Stimulated activated CD4-positive, alpha-beta T cell treated with anti-CD3 and anti-CD28 coated beads, Interleukin-4, amount 100 ng/mL, for 48 hours (primary cell): ENCODE results near the gene POLR2I.
A peak's percentile ranks its signal among the peaks of the same experiment; 100 is the strongest.

Source experiments
- DNase-seq, 2 donors: peaks; one replicate each; pipeline ENCODE4 v3.0.0-alpha.2; 2020; ENCODE audit warnings: low read depth in 2 of 2

Gene POLR2I

GRCh38 chr19:36114721-36115452 lies at the start of gene POLR2I:
TSS of gene POLR2I (minus strand) at chr19:36114875. CDS start at chr19:36114856, 19 bp downstream.
- DNase-seq, result peak; percentile 98

GRCh38 chr19:36163813-36164212 lies 49.1 kb upstream of the POLR2I start:
- no peak for DNase-seq

GRCh38 chr19:36160821-36161596 lies 46.3 kb upstream of the POLR2I start:
- DNase-seq, result no peak

- no peak for DNase-seq
Measured at GRCh38 chr19:36153126-36153525, 38.5 kb upstream of the POLR2I start.

GRCh38 chr19:36152352-36153091 lies 37.8 kb upstream of the POLR2I start, which contains the start of gene COX7A1:
TSS of gene COX7A1 (minus strand) at chr19:36152447. CDS start at chr19:36152407, 40 bp downstream.
- DNase-seq, result no peak

- no peak for DNase-seq
Measured at GRCh38 chr19:36152019-36152351, 37.3 kb upstream of the POLR2I start.

- DNase-seq, result no peak
Measured at GRCh38 chr19:36151144-36152018, 36.7 kb upstream of the POLR2I start.

GRCh38 chr19:36150586-36150985 lies 35.9 kb upstream of the POLR2I start:
- DNase-seq, result no peak

GRCh38 chr19:36149673-36150406 lies 35.2 kb upstream of the POLR2I start:
- no peak for DNase-seq

- no peak for DNase-seq
Measured at GRCh38 chr19:36144624-36145023, 29.9 kb upstream of the POLR2I start.

GRCh38 chr19:36142496-36142895 lies 27.8 kb upstream of the POLR2I start:
- DNase-seq, result no peak

GRCh38 chr19:36142046-36142445 lies 27.4 kb upstream of the POLR2I start:
- DNase-seq, result no peak

GRCh38 chr19:36141039-36141927 lies 26.6 kb upstream of the POLR2I start:
- DNase-seq, result peak; percentile 82 to 95

- DNase-seq, result peak; percentile 26 to 31
Measured at GRCh38 chr19:36140304-36141038, 25.8 kb upstream of the POLR2I start.

- peak; percentile 91 to 93 for DNase-seq
Measured at GRCh38 chr19:36139473-36140303, 25.0 kb upstream of the POLR2I start, which contains the start of gene CAPNS1. TSS of gene CAPNS1 (plus strand) at chr19:36140066. CDS start at chr19:36141012, 946 bp downstream.

- no peak for DNase-seq
Measured at GRCh38 chr19:36139120-36139472, 24.4 kb upstream of the POLR2I start.

- no peak for DNase-seq
Measured at GRCh38 chr19:36136964-36137686, 22.4 kb upstream of the POLR2I start.
